Keratinocyte (primary cell): ENCODE results near the gene DCDC2C. TPM values are rescaled to one million over a fixed set of nuclear protein-coding genes. Genes with fewer than 3 reads are reported as not detected.

Experiments used
- DNase-seq: peaks from one replicate; pipeline ENCODE4 v3.0.0-alpha.2; 2011; ENCODE audit warnings: low read depth, missing footprints, low spot score
- FAIRE-seq: peaks from 2 replicates; lab custom pipeline; 2011; peaks lifted over from hg19 to GRCh38; lab: Jason Lieb, UNC
- H2AFZ ChIP-seq: 2 replicates; pipeline ENCODE4 v1.6.0; 2012; ENCODE audit warnings: low read length, control low read depth, inconsistent platforms; ENCODE audit not compliant: control insufficient read depth
- H3K27ac ChIP-seq: 2 replicates; pipeline ENCODE4 v1.5.1; 2011; ENCODE audit warnings: low read length; ENCODE audit not compliant: control insufficient read depth, insufficient read depth
- H3K27me3 ChIP-seq: 3 replicates; pipeline ENCODE4 v1.6.0; 2011; ENCODE audit warnings: low read length; ENCODE audit not compliant: control insufficient read depth, insufficient read depth; ENCODE audit errors: extremely low read depth
- H3K36me3 ChIP-seq, 2 experiments: 2 replicates in 1 of 2; 3 replicates in 1 of 2; pipeline ENCODE4 v1.5.1; 2011; ENCODE audit warnings: low read length in 2 of 2, mild to moderate bottlenecking in 1 of 2; ENCODE audit not compliant: control insufficient read depth in 2 of 2, insufficient read depth in 2 of 2; ENCODE audit errors: extremely low read depth in 1 of 2
- H3K4me1 ChIP-seq: 3 replicates; pipeline ENCODE4 v1.5.1; 2011; ENCODE audit warnings: low read length; ENCODE audit not compliant: control insufficient read depth, insufficient read depth; ENCODE audit errors: extremely low read depth
- H3K4me2 ChIP-seq: 3 replicates; pipeline ENCODE4 v1.6.0; 2011; ENCODE audit warnings: low read depth, low read length; ENCODE audit not compliant: control insufficient read depth, insufficient read depth; ENCODE audit errors: extremely low read depth
- H3K4me3 ChIP-seq, 3 experiments: fragments of 200-600 bp in 1 of 3; sonication (generic) in 1 of 3; 2 replicates in 2 of 3; 3 replicates in 1 of 3; pipeline ENCODE4 v1.5.1; 2011 to 2016; ENCODE audit warnings: low read length in 3 of 3, mild to moderate bottlenecking in 3 of 3, control low read depth in 2 of 3, inconsistent platforms in 1 of 3, low read depth in 1 of 3, mixed read lengths in 1 of 3, mixed run types in 1 of 3, moderate library complexity in 1 of 3; ENCODE audit not compliant: control insufficient read depth in 2 of 3, insufficient read depth in 2 of 3; ENCODE audit errors: extremely low read depth in 1 of 3
- H3K79me2 ChIP-seq: 2 replicates; pipeline ENCODE4 v1.6.0; 2012; ENCODE audit warnings: low read length; ENCODE audit not compliant: control insufficient read depth, insufficient read depth
- H3K9ac ChIP-seq: 3 replicates; pipeline ENCODE4 v1.6.0; 2011; ENCODE audit warnings: low read length; ENCODE audit not compliant: control insufficient read depth, insufficient read depth; ENCODE audit errors: extremely low read depth
- H3K9me1 ChIP-seq: 3 replicates; pipeline ENCODE4 v1.6.0; 2011; ENCODE audit warnings: low read length; ENCODE audit not compliant: control insufficient read depth, insufficient read depth; ENCODE audit errors: extremely low read depth
- H3K9me3 ChIP-seq: 2 replicates; pipeline ENCODE4 v1.5.1; 2012; ENCODE audit warnings: low read depth, low read length; ENCODE audit not compliant: control insufficient read depth
- H4K20me1 ChIP-seq: 3 replicates; pipeline ENCODE4 v1.6.0; 2011; ENCODE audit warnings: low read length; ENCODE audit not compliant: control insufficient read depth, insufficient read depth; ENCODE audit errors: extremely low read depth
- EZH2 ChIP-seq: IDR thresholded peaks from one replicate; pipeline ENCODE4 v1.6.1; 2012; ENCODE audit warnings: inconsistent platforms, mild to moderate bottlenecking, low read length, moderate library complexity
- dilution Hi-C: fragments of 300-500 bp; cut with MboI; formaldehyde crosslinking; loops from one replicate; pipeline ENCODE4 v1.7.0; 2020; ENCODE audit warnings: low sequenced_read_pairs; ENCODE audit not compliant: extremely low pct_ligation_motif_present
- polyA plus RNA-seq, 5 experiments: library from polyadenylated mRNA; depleted of rRNA in 3 of 5; stranded (reverse) in 3 of 5; stranded (forward) in 1 of 5; unstranded in 1 of 5; fragments of >200 nt; gene quantifications; 1 replicate in 1 of 5; 2 replicates in 3 of 5; 3 replicates in 1 of 5; pipeline versions ENCODE4 v1.2.1 to v1.2.3, GENCODE V29; 2011 to 2012; ENCODE audit warnings: missing spikeins in 2 of 5, low read depth in 1 of 5, low replicate concordance in 1 of 5
- TF ChIP-seq, protein P1 (sequence below), 3 experiments: IDR thresholded peaks in 1 of 3; conservative IDR thresholded peaks in 1 of 3; optimal IDR thresholded peaks in 1 of 3; 2 replicates in 2 of 3; 3 replicates in 1 of 3; pipeline versions ENCODE3 to v1.5.1; 2011; ENCODE audit warnings: low read length in 3 of 3, mild to moderate bottlenecking in 3 of 3, moderate library complexity in 2 of 3, control low read depth in 1 of 3, inconsistent platforms in 1 of 3; ENCODE audit not compliant: insufficient read depth in 2 of 3; ENCODE audit errors: extremely low read depth in 1 of 3

DCDC2C gene
- polyA plus RNA-seq, 1 donor (not counting 4 experiments of a cell fraction or from before 2014, with no cell fraction given): not detected

DNA sequence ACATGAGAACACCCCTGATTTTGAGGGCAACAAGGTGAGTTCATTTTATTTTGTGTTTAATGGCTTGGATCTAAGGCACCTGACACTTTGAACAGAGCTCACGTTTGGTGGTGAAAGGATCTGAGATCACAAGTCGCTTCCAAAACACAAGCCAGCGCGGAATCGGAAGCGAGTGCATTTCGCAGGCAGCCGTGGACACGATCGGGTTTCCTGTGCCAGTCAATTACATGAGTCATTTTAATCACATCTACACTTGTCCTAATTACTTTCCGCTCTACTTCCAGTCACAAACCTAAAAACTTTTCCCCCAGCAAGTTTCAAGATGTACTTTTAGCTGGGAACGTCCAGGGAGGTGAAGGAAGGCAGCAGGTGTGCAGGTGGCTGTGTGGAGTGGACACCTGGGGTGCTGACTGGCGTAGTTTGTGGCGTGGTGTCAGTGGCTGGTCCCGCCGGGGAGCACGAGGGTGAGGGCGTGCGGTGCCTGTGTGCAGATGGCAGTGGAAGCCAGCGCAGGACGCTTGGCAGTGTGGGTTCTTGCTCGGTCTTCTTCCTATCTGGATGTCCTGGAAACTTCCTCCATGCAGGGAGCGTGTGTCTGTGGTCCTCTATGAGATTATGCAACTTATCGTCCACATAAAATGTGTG, 75.6 kb downstream of the DCDC2C start:
- no peak overlapping the region for H3K4me2 ChIP-seq
- H2AFZ ChIP-seq: no peak overlapping the region
- H3K9ac ChIP-seq: no peak overlapping the region
- H3K4me3 ChIP-seq: no peak overlapping the region
- no peaks in the 10 kb centered on the region for H3K27me3 ChIP-seq
- H3K4me1 ChIP-seq: no peaks in the 10 kb centered on the region
- no peaks in the 10 kb centered on the region for H3K79me2 ChIP-seq
- no peak for DNase-seq
- dilution Hi-C loops: no loop called here
- H3K9me3 ChIP-seq: no peaks in the 10 kb centered on the region
- no peaks in the 10 kb centered on the region for H3K36me3 ChIP-seq
- no peaks in the 10 kb centered on the region for H4K20me1 ChIP-seq
- TF ChIP-seq EZH2: no peak
- TF ChIP-seq, protein P1, sequence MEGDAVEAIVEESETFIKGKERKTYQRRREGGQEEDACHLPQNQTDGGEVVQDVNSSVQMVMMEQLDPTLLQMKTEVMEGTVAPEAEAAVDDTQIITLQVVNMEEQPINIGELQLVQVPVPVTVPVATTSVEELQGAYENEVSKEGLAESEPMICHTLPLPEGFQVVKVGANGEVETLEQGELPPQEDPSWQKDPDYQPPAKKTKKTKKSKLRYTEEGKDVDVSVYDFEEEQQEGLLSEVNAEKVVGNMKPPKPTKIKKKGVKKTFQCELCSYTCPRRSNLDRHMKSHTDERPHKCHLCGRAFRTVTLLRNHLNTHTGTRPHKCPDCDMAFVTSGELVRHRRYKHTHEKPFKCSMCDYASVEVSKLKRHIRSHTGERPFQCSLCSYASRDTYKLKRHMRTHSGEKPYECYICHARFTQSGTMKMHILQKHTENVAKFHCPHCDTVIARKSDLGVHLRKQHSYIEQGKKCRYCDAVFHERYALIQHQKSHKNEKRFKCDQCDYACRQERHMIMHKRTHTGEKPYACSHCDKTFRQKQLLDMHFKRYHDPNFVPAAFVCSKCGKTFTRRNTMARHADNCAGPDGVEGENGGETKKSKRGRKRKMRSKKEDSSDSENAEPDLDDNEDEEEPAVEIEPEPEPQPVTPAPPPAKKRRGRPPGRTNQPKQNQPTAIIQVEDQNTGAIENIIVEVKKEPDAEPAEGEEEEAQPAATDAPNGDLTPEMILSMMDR (optimal IDR thresholded peaks at IDR 0.05 in 1 of 3, IDR thresholded peaks at IDR 0.05 in 1 of 3, conservative IDR thresholded peaks at IDR 0.05 in 1 of 3; ENCODE audit: extremely low read depth in 1 of 3, insufficient read depth in 2 of 3, low read length in 3 of 3): no peak
- no peak overlapping the region for H3K27ac ChIP-seq
- FAIRE-seq: no peak
- no peaks in the 10 kb centered on the region for H3K9me1 ChIP-seq

DNA sequence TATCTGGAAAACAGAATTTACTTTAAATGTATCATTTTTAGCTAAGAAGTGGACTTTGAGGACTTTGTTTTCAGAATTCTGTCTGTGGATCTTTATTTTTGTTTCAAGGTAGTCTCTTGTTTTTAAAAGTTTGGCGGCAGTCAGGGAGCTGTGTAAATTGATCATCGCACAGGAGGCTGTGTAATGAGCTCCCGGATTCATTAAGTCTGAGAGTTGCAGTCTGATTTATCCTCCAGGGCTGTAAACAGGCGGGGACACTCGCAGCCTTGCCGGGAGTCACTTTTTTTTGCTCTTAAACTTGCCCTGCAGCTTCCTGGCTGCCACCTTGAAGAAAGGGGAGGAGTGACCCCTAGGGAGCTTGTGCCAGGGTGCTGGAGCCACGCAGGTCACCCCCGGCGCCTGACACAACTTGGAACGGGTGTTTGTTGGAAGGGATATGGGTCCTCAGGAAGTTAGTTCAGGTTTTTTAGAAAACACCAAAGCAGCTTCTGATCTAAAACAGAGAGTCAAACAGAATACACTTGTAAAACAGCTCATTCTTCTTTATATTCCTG, 76.2 kb downstream of the DCDC2C start:
- no peaks in the 10 kb centered on the region for H3K27me3 ChIP-seq
- H3K9me3 ChIP-seq: no peaks in the 10 kb centered on the region
- H3K9me1 ChIP-seq: no peaks in the 10 kb centered on the region
- H3K4me1 ChIP-seq: no peaks in the 10 kb centered on the region
- H2AFZ ChIP-seq: no peak overlapping the region
- H3K27ac ChIP-seq: no peak overlapping the region
- no peaks in the 10 kb centered on the region for H3K36me3 ChIP-seq
- dilution Hi-C loops: no loop called here
- no peaks in the 10 kb centered on the region for H4K20me1 ChIP-seq
- TF ChIP-seq, protein P1 (optimal IDR thresholded peaks at IDR 0.05 in 1 of 3, IDR thresholded peaks at IDR 0.05 in 1 of 3, conservative IDR thresholded peaks at IDR 0.05 in 1 of 3; ENCODE audit: extremely low read depth in 1 of 3, insufficient read depth in 2 of 3, low read length in 3 of 3): no peak
- no peak for TF ChIP-seq EZH2
- H3K4me2 ChIP-seq: no peak overlapping the region
- FAIRE-seq (no peak), DNase-seq (no peak)
- H3K79me2 ChIP-seq: no peaks in the 10 kb centered on the region
- no peak overlapping the region for H3K4me3 ChIP-seq
- H3K9ac ChIP-seq: no peak overlapping the region
